HL-60/S4 (cell line): ENCODE measurements around the gene ADAD2.

ENCODE experiments used
- in situ Hi-C: fragments of 300-500 bp; cut with MboI; formaldehyde crosslinking; loops from 2 replicates; pipeline ENCODE4 v1.14.3; 2022; ENCODE audit warnings: low sequenced_read_pairs

Gene ADAD2

GRCh38 chr16:84218176-84218823 is 27.3 kb downstream of the ADAD2 start:
- in situ Hi-C loops = no loop called here

- in situ Hi-C loops = no loop called here
These were observed 28.0 kb downstream of the ADAD2 start for GRCh38 chr16:84218956-84219355.

- in situ Hi-C loops = no loop called here
These were observed 29.9 kb downstream of the ADAD2 start for GRCh38 chr16:84220851-84221250.

GRCh38 chr16:84223456-84223855 is 32.5 kb downstream of the ADAD2 start:
- in situ Hi-C loops = no loop called here

- in situ Hi-C loops = no loop called here
These were observed 33.6 kb downstream of the ADAD2 start for GRCh38 chr16:84224554-84224953.

GRCh38 chr16:84225126-84225525 is 34.2 kb downstream of the ADAD2 start:
- in situ Hi-C loops = no loop called here

GRCh38 chr16:84225571-84225970 is 34.6 kb downstream of the ADAD2 start:
- in situ Hi-C loops = no loop called here

GRCh38 chr16:84226026-84226425 is 35.1 kb downstream of the ADAD2 start:
- in situ Hi-C loops = no loop called here

- in situ Hi-C loops = no loop called here
These were observed 36.6 kb downstream of the ADAD2 start for GRCh38 chr16:84227548-84227947.

GRCh38 chr16:84228256-84228838 is 37.4 kb downstream of the ADAD2 start:
- in situ Hi-C loops = no loop called here

- in situ Hi-C loops = no loop called here
These were observed 38.5 kb downstream of the ADAD2 start for GRCh38 chr16:84229471-84229870.

GRCh38 chr16:84232060-84232459 is 41.1 kb downstream of the ADAD2 start:
- in situ Hi-C loops = no loop called here

- in situ Hi-C loops = no loop called here
These were observed 42.0 kb downstream of the ADAD2 start for GRCh38 chr16:84232969-84233368.

- in situ Hi-C loops = no loop called here
These were observed 42.8 kb downstream of the ADAD2 start for GRCh38 chr16:84233748-84234147.

GRCh38 chr16:84234321-84235241 is 43.6 kb downstream of the ADAD2 start:
- in situ Hi-C loops = no loop called here

GRCh38 chr16:84236671-84237070 is 45.7 kb downstream of the ADAD2 start:
- in situ Hi-C loops = no loop called here

GRCh38 chr16:84237994-84238750 is 47.2 kb downstream of the ADAD2 start:
- in situ Hi-C loops = no loop called here

GRCh38 chr16:84239141-84239769 is 48.3 kb downstream of the ADAD2 start:
- in situ Hi-C loops = no loop called here

GRCh38 chr16:84239909-84240308 is 49.0 kb downstream of the ADAD2 start, which contains the start of gene KCNG4:
Gene KCNG4 (minus strand): TSS chr16:84240012. CDS start chr16:84237485, 2,527 bp downstream.
- in situ Hi-C loops = no loop called here

GRCh38 chr16:84240455-84240854 is 49.5 kb downstream of the ADAD2 start:
- in situ Hi-C loops = no loop called here

- in situ Hi-C loops = no loop called here
These were observed 50.8 kb downstream of the ADAD2 start for GRCh38 chr16:84241778-84242177.
